GM20431 (cell line): Measurements from ENCODE around the gene BCAS3.
"Not testable (repeated sequence)": the region's sequence is repeated elsewhere in the genome, so short reads cannot be mapped to it uniquely, and the experiment has no call there.

ENCODE experiments used
- in situ Hi-C: fragments of 300-500 bp; cut with MseI, MboI; formaldehyde crosslinking; loops from one replicate; pipeline ENCODE4 v1.15.0; 2020; ENCODE audit warnings: low sequenced_read_pairs; ENCODE audit not compliant: unreplicated experiment

Gene BCAS3

DNA sequence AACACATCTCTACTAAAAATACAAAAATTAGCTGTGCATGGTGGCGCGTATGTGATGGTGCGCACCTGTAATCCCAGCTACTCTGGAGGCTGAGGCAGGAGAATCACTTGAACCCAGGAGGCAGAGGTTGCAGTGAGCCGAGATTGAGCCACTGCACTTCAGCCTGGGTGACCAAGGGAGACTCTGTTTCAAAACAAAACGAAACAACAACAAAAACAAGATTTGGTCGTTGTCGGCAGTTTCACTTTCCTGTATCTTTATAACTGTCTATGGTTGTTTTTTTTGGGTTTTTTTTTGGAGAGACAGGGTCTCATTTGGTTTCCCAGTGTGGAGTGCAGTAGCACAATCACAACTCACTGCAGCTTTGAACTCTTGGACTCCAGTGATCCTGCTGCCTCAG, 8.9 kb upstream of the BCAS3 start:
- in situ Hi-C loops = not testable (repeated sequence)

DNA sequence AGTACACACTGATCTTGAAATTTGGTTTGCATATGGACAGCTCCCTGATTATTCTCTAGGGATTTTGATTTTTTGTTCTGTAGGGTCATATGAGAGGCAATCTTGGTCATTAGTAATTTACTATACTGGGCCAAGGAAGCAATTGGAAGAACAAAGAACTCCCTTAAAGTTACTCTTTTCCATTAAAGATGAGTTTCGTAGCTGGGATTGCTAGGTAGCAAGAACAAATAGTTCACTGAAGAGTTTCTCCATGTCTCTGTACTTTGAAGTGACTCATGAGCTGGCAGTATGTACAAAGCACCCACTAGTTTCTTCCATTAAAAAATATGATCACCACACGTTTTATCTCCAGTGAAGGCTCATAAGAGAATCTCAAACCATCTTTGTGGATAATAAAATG, 6.2 kb upstream of the BCAS3 start:
- in situ Hi-C loops = no loop called here

DNA sequence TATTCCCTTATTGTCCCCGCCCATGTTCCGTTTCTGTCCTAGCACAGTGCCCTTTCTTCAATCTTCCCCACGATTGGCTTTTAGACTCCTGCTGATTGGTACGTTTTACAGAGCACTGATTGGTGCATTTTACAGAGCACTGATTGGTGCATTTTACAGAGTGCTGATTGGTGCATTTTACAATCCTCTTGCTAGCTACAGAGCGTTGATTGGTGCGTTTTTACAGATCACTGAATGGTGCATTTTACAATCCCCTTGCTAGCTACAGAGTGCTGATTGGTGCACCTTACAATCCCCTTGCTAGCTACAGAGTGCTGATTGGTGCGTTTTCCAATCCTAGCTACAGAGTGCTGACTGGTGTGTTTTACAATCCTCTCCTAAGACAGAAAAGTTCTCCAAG, 3.0 kb upstream of the BCAS3 start:
- in situ Hi-C loops = not testable (repeated sequence)

DNA sequence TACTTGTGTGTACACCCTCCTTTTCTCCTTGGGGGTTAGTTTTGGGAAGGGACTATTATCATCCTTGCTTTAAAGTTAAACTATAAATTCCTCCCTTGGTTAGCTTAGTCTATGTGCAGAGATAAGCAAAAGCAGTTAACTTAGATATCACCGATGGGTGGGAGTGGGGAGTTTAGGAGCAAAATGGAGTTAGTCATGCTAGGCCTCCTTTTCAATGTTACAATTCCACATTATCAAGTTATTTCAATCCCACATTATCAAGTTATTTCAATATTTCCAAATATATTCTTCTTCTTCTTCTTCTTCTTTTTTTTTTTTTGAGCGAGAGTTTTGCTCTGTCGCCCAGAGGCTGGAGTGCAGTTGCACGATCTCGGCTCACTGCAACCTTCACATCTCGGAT, 1.7 kb upstream of the BCAS3 start:
- in situ Hi-C loops = no loop called here

DNA sequence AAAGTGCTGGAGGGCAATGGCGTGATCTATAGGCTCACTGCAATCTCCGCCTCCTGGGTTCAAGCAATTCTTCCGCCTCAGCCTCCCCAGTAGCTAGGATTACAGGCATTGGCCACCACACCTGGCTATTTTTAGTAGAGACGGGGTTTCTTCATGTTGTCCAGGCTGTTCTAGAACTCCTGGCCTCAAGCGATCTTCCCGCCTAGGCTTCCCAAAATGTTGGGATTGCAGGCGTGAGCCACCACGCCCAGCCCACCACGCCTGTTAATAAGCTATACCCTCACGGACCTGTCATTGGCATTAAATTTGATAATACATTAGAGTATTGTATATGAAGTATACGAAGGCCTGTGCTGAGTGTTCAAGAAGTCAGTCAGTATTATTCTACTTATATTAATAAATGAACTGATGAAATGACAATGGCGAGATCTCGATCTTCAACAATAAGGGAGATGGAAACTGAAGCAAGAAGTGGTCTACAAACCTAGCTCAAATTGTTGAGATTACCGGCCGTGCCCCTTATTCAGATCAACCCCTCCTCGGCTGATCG, 818 bp upstream of the BCAS3 start:
- in situ Hi-C loops = no loop called here

DNA sequence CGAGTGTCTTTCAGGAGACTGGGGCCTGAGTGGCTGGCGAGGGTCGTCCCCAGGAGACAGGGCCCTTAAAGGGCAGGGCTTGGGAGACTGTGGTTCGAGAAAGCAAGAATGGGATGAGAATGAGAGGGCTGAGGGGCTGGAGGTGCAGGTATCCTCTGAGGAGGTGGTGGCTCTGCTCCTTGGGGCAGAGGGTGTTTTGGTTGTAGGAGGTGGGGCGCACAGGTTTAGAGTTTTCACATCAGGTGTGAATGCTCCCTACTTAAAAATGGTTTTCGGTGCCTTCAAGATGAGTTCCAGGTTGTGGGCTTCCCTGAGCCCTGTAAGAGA, 430 bp downstream of the BCAS3 start:
- in situ Hi-C loops = no loop called here

DNA sequence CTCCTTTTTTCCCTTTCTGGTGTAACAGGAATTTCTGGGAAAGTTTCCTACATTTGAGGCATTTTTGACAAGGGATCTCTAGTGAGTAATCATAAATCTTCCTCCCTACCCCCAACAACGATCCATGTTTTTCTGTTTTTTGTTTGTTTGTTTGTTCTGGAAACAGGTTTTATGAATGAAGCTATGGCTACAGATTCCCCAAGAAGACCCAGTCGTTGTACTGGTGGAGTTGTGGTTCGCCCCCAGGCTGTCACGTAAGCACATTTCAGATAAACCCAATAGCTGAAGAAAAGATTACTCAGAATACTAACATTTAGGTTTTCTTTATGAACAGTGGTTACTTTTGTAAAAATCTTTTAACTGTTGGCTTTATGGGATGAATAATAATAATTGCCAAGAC, 1.6 kb downstream of the BCAS3 start:
- in situ Hi-C loops = no loop called here

DNA sequence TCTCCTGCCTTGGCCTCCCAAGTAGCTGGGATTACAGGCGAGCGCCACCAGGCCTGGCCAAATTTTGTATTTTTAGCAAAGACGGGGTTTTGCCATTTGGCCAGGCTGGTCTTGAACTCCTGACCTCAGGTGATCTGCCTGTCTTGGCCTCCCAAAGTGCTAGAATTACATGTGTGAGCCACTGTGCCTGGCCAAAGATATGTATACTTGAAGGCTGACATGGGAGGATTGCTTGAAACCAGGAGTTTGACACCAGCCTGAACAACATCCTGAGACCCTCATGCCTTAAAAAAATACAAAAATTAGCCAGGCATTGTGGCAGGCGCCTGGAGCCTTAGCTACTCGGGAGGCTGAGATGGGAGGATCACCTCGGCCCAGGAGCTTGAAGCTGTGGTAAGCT, 3.1 kb downstream of the BCAS3 start:
- in situ Hi-C loops = no loop called here

DNA sequence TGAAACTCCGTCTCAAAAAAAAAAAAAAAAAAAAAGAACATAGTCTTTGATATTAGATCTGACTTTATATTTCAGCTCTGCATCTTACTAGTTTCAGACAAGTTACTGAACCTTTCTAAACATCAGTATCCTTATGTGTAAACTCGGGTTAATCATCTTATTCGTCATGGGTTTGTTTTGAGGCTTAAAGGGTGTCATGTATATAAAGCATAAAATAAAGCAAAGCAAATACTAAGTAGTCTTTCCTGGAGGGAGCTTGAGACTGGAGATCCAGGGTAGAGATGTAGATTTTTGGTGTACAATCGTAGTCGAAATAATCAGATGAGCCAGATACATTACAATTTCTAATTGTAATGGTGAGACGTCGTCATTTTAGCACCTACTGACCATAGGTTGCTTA, 7.8 kb downstream of the BCAS3 start:
- in situ Hi-C loops = no loop called here

DNA sequence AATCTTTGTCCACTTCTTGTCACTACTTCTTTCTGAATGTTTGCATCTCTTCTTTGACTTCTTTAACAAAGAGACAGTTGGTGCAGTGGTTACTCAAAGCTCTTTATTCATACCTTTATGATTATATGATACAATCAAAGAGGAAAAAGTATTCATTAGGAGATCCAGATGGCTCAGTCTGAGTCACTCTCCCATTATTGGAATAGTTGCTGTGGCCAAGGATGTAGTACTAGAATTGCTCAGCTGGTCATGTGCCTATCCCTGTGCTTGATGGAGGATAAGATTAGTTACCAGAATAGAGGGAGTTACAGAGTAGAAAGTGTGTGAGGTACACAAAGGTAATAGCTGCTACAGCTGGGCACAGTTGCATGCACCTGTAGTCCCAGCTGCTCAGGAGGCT, 18.3 kb downstream of the BCAS3 start:
- in situ Hi-C loops = no loop called here

DNA sequence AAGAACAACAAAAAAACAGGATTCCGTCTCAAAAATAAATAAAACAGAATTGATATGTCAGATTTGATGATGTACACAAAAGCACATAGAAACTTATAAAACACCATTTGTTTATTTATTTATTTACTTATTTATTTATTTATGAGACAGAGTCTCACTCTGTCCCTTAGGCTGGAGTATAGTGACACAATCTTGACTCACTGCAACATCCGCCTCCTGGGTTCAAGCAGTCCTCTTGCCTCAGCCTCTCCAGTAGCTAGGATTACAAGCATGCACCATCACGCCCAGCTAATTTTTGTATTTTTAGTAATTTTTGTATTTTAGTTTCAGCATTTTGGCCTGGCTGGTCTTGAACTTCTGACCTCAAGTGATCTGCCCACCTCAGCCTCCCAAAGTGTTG, 21.4 kb downstream of the BCAS3 start:
- in situ Hi-C loops = no loop called here

DNA sequence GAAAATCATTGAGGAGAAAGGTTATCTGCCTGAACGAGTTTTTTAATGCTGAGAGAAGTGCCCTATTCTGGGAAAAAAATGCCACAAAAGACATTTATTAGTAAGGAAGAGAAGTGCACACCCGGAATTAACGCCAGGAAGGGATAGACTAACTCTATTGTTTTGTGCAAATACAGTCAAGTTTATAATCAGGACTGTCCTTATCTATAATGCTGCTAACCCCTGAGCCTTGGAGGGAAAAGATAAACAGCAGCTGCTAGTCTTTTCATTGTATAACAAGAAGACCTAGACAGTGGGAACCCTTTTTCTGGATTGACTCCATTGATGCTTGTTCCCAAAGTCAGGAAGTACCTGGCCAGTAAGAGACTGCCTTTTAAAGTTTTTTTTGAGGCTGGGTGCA, 26.5 kb downstream of the BCAS3 start:
- in situ Hi-C loops = loop anchor here (25.0 kb wide), 1 partner anchor 683 kb away; the partner anchor contains the start of gene TBX2

DNA sequence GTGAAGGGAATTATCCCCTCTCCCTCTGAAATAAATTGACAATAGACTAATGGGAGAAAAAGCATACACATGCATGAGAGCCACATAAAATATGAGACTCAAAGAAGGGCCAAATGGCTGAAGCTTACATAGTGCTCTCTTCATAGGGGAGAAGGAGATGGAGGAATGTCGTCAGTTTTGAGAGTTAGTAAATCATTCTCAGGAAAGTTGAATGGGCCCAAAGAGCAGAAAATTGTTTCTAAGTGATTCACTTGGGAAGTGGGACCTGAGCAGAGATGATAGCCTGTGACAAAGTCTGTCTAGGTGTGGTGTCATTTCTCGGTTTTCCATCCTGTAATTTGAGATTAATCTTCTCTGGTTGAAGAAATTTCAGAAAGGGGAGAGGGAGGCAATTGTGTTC, 35.0 kb downstream of the BCAS3 start:
- in situ Hi-C loops = loop anchor here (25.0 kb wide), 1 partner anchor 675 kb away; the partner anchor contains the start of gene TBX2

DNA sequence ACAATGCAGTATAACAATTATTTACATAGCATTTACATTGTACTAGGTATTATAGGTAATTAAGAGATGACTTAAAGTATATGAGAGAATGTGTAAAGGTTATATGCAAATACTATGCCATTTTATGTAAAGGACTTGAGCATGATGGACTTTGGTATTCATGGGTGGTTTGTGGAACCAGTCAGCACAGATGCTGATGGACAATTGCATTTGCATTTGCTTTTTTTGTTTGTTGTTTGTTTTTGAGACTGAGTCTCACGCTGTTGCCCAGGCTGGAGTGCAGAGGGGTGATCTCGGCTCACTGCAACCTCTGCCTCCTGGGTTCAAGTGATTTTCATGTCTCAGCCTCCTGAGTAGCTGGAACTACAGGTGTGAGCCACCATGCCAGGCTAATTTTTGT, 36.0 kb downstream of the BCAS3 start:
- in situ Hi-C loops = loop anchor here (25.0 kb wide), 1 partner anchor 674 kb away; the partner anchor contains the start of gene TBX2

DNA sequence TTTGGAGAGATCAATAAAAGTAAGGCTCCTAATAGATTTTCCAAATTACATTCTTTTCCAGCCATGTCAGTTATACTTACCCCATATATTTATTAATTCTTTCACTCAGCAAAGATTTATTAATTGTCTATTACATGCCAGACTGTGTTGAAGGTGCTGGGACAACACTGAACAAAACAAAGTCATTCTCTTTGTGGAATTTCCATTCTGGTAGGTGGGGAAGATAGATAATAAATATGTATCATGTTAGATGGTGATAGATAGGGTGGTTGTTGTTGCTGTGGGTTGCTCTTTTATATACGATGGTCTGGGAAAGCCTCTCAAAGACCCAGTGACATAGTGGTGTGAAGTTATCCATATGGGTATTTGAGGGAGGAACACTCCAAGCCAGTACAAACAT, 39.1 kb downstream of the BCAS3 start:
- in situ Hi-C loops = loop anchor here (25.0 kb wide), 1 partner anchor 671 kb away; the partner anchor contains the start of gene TBX2

DNA sequence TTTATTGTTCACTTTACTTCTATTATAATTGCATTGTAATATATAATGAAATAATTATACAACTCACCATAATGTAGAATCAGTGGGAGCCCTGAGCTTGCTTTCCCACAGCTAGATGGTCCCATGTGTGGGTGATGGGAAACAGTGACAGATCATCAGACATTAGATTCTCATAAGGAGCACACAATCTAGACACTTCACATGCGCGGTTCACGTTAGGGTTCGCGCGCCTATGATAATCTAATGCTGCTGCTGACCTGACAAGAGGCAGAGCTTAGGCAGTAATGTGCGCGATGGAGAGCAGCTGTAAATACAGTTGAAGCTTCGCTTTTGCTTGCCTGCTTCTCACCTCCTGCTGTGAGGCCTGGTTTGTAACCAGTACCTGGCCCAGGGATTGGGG, 40.2 kb downstream of the BCAS3 start:
- in situ Hi-C loops = loop anchor here (25.0 kb wide), 1 partner anchor 669 kb away; the partner anchor contains the start of gene TBX2

DNA sequence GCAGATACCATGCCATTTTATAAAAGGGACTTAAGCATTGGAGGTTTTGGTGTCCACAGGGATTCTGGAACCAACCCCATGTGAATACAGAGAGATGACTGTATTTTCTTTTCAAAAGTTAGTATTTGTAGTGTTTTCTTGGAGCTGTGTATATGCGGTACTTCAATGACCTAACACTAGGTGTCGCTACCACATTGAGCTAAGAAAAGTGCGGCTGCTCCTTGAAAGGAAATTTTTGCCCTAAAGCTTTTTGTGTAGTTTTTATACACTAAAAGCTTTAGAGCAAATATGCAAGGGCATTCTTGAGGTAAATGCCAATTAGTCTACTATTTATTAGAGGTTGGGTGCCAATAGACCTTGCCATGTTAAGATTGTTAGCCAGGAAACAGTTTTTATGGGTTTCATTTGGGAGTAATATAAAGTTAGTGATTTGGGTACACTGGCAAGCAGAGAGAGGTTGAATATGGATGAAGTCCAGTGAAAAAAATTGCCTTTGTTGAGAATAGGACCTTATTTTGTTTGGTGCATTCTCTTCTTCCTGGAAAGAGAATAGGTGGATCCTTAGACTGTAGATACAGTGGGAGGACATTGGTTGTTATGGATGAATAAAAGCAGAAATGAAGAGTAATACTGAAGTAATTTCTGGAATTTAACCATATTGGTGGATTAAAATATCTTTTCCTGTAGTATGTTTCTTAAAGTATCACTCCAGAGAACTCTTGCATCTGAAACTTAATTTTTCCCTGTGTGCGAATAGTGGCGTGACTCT, 43.3 kb downstream of the BCAS3 start:
- in situ Hi-C loops = loop anchor here (25.0 kb wide), 1 partner anchor 666 kb away; the partner anchor contains the start of gene TBX2

DNA sequence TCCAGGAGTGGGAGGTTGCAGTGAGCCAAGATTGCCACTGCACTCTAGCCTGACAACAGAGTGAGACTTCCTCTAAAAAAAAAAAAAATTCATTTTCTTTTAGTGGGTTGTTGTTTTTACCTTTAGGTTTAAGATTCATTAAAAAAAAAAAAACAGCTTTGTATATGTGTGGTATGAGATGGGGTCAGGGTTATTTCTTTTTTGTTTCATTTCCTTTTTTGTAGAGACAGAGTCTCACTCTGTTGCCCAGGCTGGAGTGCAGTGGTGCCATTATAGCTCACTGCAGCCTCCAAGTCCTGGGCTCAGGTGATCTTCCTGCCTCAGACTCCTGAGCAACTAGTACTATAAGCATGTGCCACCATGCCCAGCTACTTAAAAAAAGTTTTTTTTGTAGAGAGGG, 47.0 kb downstream of the BCAS3 start:
- in situ Hi-C loops = loop anchor here (25.0 kb wide), 2 partner anchors 238 to 663 kb away; partner anchors contain the start of gene TBX2

DNA sequence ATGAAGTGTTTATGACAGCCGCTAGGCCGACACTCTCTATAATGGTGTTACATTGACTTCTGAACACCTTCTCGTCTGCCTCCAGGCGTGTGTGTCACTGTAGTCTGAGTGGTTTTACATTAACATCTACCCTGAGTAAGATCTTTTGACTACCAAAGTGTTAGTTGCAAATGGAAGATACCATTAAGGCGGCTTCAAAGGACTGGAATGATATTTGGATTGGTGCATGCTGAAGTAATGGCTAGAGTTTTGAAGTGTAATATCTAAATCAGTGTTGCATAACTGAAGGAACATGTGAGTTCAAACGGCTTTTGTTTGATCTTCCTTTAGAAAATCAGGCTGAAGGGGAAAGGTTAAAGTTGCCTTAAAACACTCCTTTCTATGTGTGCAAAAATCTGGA, 52.2 kb downstream of the BCAS3 start:
- in situ Hi-C loops = loop anchor here (25.0 kb wide), 1 partner anchor 232 kb away; no protein-coding TSS in a partner anchor

DNA sequence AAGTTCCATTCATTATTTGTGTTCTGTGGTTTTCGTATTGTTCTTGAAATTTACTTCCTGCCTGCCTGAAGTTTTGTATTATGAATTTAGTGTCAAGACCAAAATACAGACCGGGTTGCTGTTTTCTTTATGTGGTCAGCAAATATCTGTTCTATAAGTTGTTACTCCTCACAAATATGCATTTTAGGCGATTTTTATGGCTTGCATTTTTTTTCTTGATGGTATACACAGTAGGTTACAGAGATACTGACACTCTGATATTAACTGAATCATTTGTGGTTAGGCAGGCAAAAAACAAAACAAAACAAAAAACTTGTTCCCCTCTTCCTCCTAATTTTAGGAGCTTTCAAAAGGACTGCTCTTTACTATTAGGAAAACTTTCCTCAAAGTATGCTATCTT, 52.6 kb downstream of the BCAS3 start:
- in situ Hi-C loops = loop anchor here (25.0 kb wide), 1 partner anchor 232 kb away; no protein-coding TSS in a partner anchor

DNA sequence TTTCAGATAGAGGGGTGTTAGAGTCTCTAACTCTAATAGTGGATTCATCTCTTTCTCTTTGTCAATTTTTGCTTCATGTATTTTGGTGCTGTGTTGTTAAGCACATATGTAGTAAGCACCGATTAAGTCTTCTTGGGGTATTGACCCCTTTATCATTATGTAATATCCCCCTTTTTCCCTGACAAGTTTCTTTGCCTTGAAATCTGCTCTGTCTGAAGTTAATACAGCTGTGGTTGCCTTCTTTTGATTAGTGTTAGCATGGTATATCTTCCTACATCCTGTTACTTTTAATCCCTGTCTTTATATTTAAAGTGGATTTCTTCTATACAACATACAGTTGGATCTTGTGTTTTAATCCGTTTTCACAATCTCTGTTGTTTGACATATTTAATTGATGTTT, 60.6 kb downstream of the BCAS3 start:
- in situ Hi-C loops = loop anchor here (25.0 kb wide), 1 partner anchor 224 kb away; no protein-coding TSS in a partner anchor
